Panc1 (cell line): ENCODE data around the gene UCN3. TPM values are rescaled to one million over a fixed set of nuclear protein-coding genes. Genes with fewer than 3 reads are reported as not detected.
"Not testable (repeated sequence)": the region's sequence is repeated elsewhere in the genome, so short reads cannot be mapped to it uniquely, and the experiment has no call there.

ENCODE experiments used
- ATAC-seq: fragments of 200-7000 bp; cut with Tn5 transposase; 2 replicates; pipeline ENCODE4 v1.9.1; 2020; ENCODE audit warnings: mild to moderate bottlenecking, moderate library complexity
- BruUV-seq: library from RNA; stranded (reverse); fragments of 400-500 nt; replicated peaks from 2 replicates; lab custom pipeline; 2021; lab: Mats Ljungman, UMichigan
- CTCF ChIA-PET: fragments of 300-600 bp; sonication (Branson Sonifier 250); formaldehyde crosslinking; loops from one replicate; lab custom pipeline; 2022; ENCODE audit warnings: antibody characterized with exemption; lab: Charles Lee
- POLR2A ChIA-PET: fragments of 300-600 bp; sonication (Branson Sonifier 250); formaldehyde crosslinking; loops from one replicate; lab custom pipeline; 2022; ENCODE audit warnings: antibody characterized with exemption; lab: Charles Lee
- DNase-seq: peaks from one replicate; pipeline ENCODE4 v3.0.0-alpha.2; 2010; ENCODE audit warnings: low read depth, low spot score
- H3K27ac ChIP-seq: 2 replicates; pipeline ENCODE4 v1.5.1; 2011; ENCODE audit warnings: mild to moderate bottlenecking, low read length, inconsistent platforms
- H3K27me3 ChIP-seq: fragments of 200-500 bp; sonication (Bioruptor generic); 2 replicates; pipeline ENCODE4 v1.6.0; 2014; ENCODE audit warnings: low read length, inconsistent platforms; ENCODE audit not compliant: control insufficient read depth, insufficient read depth
- H3K36me3 ChIP-seq: fragments of 200-500 bp; sonication (Bioruptor generic); 2 replicates; pipeline ENCODE4 v1.5.1; 2014; ENCODE audit warnings: inconsistent platforms, mild to moderate bottlenecking, low read length, moderate library complexity; ENCODE audit not compliant: control insufficient read depth, insufficient read depth
- H3K4me1 ChIP-seq: 2 replicates; pipeline ENCODE4 v1.5.1; 2011; ENCODE audit warnings: inconsistent platforms, mild to moderate bottlenecking, low read length, moderate library complexity; ENCODE audit not compliant: control insufficient read depth, insufficient read depth
- H3K4me3 ChIP-seq, 2 experiments: 2 replicates each; pipeline ENCODE4 v1.5.1; 2011 to 2012; ENCODE audit warnings: low read depth in 2 of 2, low read length in 2 of 2, mild to moderate bottlenecking in 2 of 2, inconsistent platforms in 1 of 2, moderate library complexity in 1 of 2
- H3K9me3 ChIP-seq: fragments of 200-500 bp; sonication (Bioruptor generic); 2 replicates; pipeline ENCODE4 v1.5.1; 2014; ENCODE audit warnings: low read depth, mild to moderate bottlenecking, inconsistent platforms, low read length, moderate library complexity; ENCODE audit not compliant: control insufficient read depth, insufficient read depth
- POLR2AphosphoS5 ChIP-seq: IDR thresholded peaks from 2 replicates; pipeline ENCODE4 v1.6.1; 2012; ENCODE audit warnings: mild to moderate bottlenecking, low read depth, low read length, moderate library complexity
- SIN3A ChIP-seq: IDR thresholded peaks from 2 replicates; pipeline ENCODE4 v1.6.1; 2012; ENCODE audit warnings: low read depth, mild to moderate bottlenecking, low read length, moderate library complexity, borderline replicate concordance; ENCODE audit not compliant: insufficient read depth
- TCF7L2 ChIP-seq: IDR thresholded peaks from 2 replicates; pipeline ENCODE4 v1.6.1; 2011; ENCODE audit warnings: mild to moderate bottlenecking, low read depth, low read length, inconsistent platforms
- in situ Hi-C: cut with HindIII; loops from 2 replicates; pipeline ENCODE4 v1.10.0; 2016; ENCODE audit warnings: low sequenced_read_pairs, low pct_unique_long_range_greater_than_20kb
- intact Hi-C: fragments of 100-400 bp; cut with micrococcal nuclease; formaldehyde crosslinking; loops from one replicate; pipeline ENCODE4 v1.10.0; 2022; ENCODE audit not compliant: unreplicated experiment
- total RNA-seq: library from RNA; stranded (reverse); gene quantifications from one replicate; pipeline ENCODE4 v1.2.1, GENCODE V29; 2021; ENCODE audit not compliant: unreplicated experiment
- TF ChIP-seq, protein P1 (sequence below), 2 experiments: IDR thresholded peaks; 2 replicates each; pipeline ENCODE4 v1.6.1; 2011 to 2012; ENCODE audit warnings: low read depth in 2 of 2, control low read depth in 1 of 2, low read length in 1 of 2, mild to moderate bottlenecking in 1 of 2, moderate library complexity in 1 of 2; ENCODE audit not compliant: insufficient read depth in 1 of 2
- TF ChIP-seq, protein P2 (sequence below): fragments of 450-650 bp; IDR thresholded peaks from 2 replicates; pipeline ENCODE4 v1.5.1; 2017; ENCODE audit warnings: mild to moderate bottlenecking

The UCN3 gene
- total RNA-seq, 1 experiment from 2014 or later, result not detected

DNA sequence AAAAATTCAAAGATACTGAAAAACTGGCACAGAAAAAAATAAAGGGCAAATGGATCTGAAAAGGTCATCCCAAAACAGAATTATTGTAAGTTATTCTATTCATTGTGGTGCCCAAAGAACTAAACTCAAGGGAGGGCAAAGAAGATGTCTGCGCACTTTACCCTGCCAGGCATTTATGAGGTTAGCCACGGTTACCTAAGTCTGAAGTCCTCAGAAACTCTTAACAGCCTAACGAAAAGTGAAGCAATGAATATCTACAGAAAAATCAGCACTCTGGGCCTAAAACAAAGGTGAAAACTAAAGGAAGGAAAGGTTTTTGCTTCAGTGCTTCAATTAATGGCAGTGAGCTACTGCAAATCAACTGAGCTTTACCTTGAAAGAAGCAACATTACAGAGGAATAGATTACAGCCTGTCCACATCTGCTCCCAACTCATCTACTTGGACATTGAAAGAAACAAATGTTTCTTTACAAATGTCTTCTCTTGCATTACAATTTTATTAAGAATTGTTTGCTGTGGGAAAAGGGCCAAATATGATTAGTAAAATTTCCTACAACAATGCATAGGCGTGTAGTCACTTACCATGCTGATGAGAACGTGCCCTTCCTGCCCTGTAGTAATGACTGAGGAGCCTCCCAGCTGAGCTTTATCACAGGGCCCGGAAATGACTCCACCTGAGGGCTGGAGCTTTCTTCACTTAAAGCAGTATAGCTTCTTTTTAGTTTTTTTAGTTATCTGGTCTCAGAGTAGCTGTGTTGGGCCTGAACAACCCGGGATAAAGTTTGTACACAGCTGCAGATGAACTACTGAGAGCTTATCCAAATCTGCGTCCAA is 39.7 kb downstream of the UCN3 start, which contains the start of gene TUBAL3:
Gene TUBAL3, minus strand, starts transcription at position 621 of the 834 bp plus-strand sequence. Its CDS starts 36 bp downstream, at position 585.
- no peak within 1 kb of the TSS for H3K4me3 ChIP-seq
- ATAC-seq, result no peak
- H3K4me1 ChIP-seq, result no peaks in the 10 kb centered on the region
- in situ Hi-C loops (no loop called here), intact Hi-C loops (no loop called here)
- BruUV-seq, result no TSS peak
- POLR2A ChIA-PET, result no interaction called here
- no peaks in the 10 kb centered on the region for H3K27me3 ChIP-seq
- CTCF ChIA-PET, result no interaction called here
- no peak for DNase-seq
- H3K9me3 ChIP-seq, result no peaks in the 10 kb centered on the region
- TF ChIP-seq TCF7L2 (no peak), POLR2AphosphoS5 (no peak), SIN3A (no peak)
- TF ChIP-seq, protein P1, sequence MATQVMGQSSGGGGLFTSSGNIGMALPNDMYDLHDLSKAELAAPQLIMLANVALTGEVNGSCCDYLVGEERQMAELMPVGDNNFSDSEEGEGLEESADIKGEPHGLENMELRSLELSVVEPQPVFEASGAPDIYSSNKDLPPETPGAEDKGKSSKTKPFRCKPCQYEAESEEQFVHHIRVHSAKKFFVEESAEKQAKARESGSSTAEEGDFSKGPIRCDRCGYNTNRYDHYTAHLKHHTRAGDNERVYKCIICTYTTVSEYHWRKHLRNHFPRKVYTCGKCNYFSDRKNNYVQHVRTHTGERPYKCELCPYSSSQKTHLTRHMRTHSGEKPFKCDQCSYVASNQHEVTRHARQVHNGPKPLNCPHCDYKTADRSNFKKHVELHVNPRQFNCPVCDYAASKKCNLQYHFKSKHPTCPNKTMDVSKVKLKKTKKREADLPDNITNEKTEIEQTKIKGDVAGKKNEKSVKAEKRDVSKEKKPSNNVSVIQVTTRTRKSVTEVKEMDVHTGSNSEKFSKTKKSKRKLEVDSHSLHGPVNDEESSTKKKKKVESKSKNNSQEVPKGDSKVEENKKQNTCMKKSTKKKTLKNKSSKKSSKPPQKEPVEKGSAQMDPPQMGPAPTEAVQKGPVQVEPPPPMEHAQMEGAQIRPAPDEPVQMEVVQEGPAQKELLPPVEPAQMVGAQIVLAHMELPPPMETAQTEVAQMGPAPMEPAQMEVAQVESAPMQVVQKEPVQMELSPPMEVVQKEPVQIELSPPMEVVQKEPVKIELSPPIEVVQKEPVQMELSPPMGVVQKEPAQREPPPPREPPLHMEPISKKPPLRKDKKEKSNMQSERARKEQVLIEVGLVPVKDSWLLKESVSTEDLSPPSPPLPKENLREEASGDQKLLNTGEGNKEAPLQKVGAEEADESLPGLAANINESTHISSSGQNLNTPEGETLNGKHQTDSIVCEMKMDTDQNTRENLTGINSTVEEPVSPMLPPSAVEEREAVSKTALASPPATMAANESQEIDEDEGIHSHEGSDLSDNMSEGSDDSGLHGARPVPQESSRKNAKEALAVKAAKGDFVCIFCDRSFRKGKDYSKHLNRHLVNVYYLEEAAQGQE (IDR thresholded peaks at IDR 0.05; ENCODE audit: insufficient read depth in 1 of 2, low read depth in 2 of 2, low read length in 1 of 2), result no peak
- TF ChIP-seq, protein P2, sequence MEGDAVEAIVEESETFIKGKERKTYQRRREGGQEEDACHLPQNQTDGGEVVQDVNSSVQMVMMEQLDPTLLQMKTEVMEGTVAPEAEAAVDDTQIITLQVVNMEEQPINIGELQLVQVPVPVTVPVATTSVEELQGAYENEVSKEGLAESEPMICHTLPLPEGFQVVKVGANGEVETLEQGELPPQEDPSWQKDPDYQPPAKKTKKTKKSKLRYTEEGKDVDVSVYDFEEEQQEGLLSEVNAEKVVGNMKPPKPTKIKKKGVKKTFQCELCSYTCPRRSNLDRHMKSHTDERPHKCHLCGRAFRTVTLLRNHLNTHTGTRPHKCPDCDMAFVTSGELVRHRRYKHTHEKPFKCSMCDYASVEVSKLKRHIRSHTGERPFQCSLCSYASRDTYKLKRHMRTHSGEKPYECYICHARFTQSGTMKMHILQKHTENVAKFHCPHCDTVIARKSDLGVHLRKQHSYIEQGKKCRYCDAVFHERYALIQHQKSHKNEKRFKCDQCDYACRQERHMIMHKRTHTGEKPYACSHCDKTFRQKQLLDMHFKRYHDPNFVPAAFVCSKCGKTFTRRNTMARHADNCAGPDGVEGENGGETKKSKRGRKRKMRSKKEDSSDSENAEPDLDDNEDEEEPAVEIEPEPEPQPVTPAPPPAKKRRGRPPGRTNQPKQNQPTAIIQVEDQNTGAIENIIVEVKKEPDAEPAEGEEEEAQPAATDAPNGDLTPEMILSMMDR, result no peak
- no peaks in the 10 kb centered on the region for H3K36me3 ChIP-seq
- no peak within 1 kb of the TSS for H3K27ac ChIP-seq

DNA sequence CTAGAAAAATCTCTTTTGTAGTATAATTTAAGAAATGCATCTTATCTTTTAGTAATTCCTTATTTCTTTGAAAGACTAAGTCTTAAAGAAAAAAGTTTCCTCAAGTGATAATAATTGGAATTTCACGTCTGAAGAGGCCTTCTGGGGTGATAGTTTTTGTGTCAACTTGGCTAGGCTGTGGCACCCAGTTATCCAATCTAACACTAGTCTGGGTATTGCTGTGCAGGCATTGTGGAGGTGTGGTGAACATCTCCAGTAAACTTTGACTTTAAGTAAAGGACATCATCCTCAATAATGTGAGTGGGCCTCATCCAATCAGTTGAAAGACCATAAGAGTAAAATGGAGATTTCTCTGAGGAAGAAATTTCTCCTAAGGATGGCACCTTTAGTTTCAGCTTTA is 42.2 kb downstream of the UCN3 start:
- no TSS peak for BruUV-seq
- H3K27ac ChIP-seq, result no peak overlapping the region
- POLR2A ChIA-PET, result no interaction called here
- TF ChIP-seq TCF7L2 (no peak), POLR2AphosphoS5 (no peak), SIN3A (no peak)
- TF ChIP-seq, protein P1 (IDR thresholded peaks at IDR 0.05; ENCODE audit: insufficient read depth in 1 of 2, low read depth in 2 of 2, low read length in 1 of 2), result no peak
- TF ChIP-seq, protein P2, result no peak
- H3K27me3 ChIP-seq, result no peaks in the 10 kb centered on the region
- H3K36me3 ChIP-seq, result no peaks in the 10 kb centered on the region
- in situ Hi-C loops, result no loop called here
- no peak overlapping the region for H3K4me3 ChIP-seq
- no peaks in the 10 kb centered on the region for H3K9me3 ChIP-seq
- ATAC-seq, result no peak
- DNase-seq, result no peak
- intact Hi-C loops, result no loop called here
- CTCF ChIA-PET, result no interaction called here
- no peaks in the 10 kb centered on the region for H3K4me1 ChIP-seq

DNA sequence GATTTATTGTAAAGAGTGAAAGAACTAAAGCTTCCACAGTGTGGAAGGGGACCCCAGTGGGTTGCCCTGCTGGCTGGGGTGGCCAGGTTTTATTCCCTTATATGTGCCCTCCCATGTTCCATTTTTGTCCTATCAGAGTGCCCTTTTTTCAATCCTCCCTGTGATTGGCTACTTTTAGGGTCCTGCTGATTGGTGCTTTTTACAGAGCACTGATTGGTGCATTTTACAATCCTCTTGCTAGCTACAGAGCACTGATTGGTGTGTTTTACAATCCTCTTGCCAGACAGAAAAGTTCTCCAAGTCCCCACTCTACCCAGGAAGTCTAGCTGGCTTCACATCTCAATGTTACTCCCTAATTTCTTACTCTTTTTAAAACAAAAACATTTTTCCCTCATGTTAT is 46.0 kb downstream of the UCN3 start:
- H3K27me3 ChIP-seq, POLR2A ChIA-PET, H3K9me3 ChIP-seq, H3K4me1 ChIP-seq, DNase-seq, H3K4me3 ChIP-seq, ATAC-seq, BruUV-seq, H3K36me3 ChIP-seq, in situ Hi-C loops, CTCF ChIA-PET, H3K27ac ChIP-seq, intact Hi-C loops: not testable (repeated sequence)
